PC-3 (cell line): ENCODE results near the gene RBM47.
A peak's percentile ranks its signal among the peaks of the same experiment; 100 is the strongest.

Source experiments
- CTCF ChIP-seq: fragments of 300-600 bp; sonication (generic); conservative IDR thresholded peaks from 2 replicates; pipeline ENCODE4 v1.5.1; 2017; ENCODE audit warnings: antibody characterized with exemption, low read depth, mild to moderate bottlenecking, low read length
- EZH2 ChIP-seq: fragments of 300-600 bp; sonication (generic); IDR thresholded peaks from one replicate; pipeline ENCODE4 v1.6.1; 2017; ENCODE audit warnings: antibody characterized with exemption, mild to moderate bottlenecking, low read length; ENCODE audit not compliant: unreplicated experiment

GRCh38 chr4:40550948-40551462 lies 78.7 kb downstream of the RBM47 start:
- peak; percentile 59 for TF ChIP-seq CTCF
- TF ChIP-seq EZH2: no peak
